ENCODE measurements around the gene STX5. TPM values are rescaled to one million over a fixed set of nuclear protein-coding genes. Genes with fewer than 3 reads are reported as not detected.
A peak's percentile ranks its signal among the peaks of the same experiment; 100 is the strongest.
"Not testable (repeated sequence)": the region's sequence is repeated elsewhere in the genome, so short reads cannot be mapped to it uniquely, and the experiment has no call there.

Gene STX5
- total RNA-seq, 5 donors from 2014 or later (not counting 1 experiment from before 2014, with no cell fraction given), result 49.3 to 132 (median 58.0) TPM

DNA sequence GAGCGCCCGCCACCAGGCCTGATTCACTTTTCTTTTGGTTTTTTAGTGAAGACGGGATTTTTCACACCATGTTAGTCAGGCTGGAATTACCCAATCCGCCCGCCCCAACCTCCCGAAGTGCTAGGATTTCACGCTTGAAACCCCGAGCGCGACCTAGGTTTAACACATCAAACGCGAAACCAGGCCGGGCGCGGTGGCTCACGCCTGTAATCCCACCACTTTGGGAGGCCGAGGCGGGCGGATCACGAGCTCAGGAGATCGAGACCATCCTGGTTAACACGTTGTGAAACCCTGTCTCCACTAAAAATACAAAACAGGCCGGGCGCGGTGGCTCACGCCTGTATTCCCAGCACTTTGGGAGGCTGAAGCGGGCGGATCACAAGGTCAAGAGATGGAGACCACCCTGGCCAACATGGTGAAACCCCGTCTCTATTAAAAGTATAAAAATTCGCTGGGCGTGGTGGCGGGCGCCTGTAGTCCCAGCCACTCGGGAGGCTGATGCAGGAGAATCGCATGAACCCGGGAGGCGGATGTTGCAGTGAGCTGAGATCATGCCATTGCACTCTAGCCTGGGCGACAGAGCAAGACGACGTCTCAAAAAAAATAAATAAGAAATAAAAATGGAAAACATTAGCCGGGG lies 9.0 kb upstream of the STX5 start:
- POLR2A ChIA-PET, result interaction anchor here (0.6 to 3.0 kb wide), 24 partner anchors 9 to 878 kb away, joined by 3 to 71 read pairs (median 6); partner anchors contain the start of genes STX5 (in 2 of the 2), C11orf98 (in 1 of the 2), CSKMT (in 1 of the 2) and HNRNPUL2 (in 1 of the 2)
- H3K27ac ChIP-seq (ENCODE audit: low read length), result peak overlapping the region; percentile 100
- H3K4me3 ChIP-seq (ENCODE audit: control insufficient read depth in 1 of 2, extremely low read depth in 1 of 2, low read length in 1 of 2), result peak overlapping the region; percentile 83 to 91
- H3K27ac Mint-ChIP-seq; H3K9me3 Mint-ChIP-seq; H3K27me3 ChIP-seq (replicated peaks in 1 of 2; ENCODE audit: control insufficient read depth in 2 of 2, extremely low read depth in 1 of 2, insufficient read depth in 2 of 2, low read length in 1 of 2); H3K4me3 Mint-ChIP-seq; H3K9me3 ChIP-seq; H3K27me3 Mint-ChIP-seq: not testable (repeated sequence)
- H3K4me1 ChIP-seq (ENCODE audit: control insufficient read depth in 1 of 2, extremely low read depth in 1 of 2, insufficient read depth in 2 of 2, low read length in 2 of 2), result peaks cover 4 to 41% of the 10 kb centered on the region in 2 experiments
- peaks cover 1 to 18% of the 10 kb centered on the region in 2 donors for H3K36me3 ChIP-seq (ENCODE audit: control insufficient read depth in 2 of 2, extremely low read depth in 1 of 2, insufficient read depth in 1 of 2, low read length in 1 of 2)
- H3K4me1 Mint-ChIP-seq, result peaks cover 15 to 25% (median 22%) of the 10 kb centered on the region in 3 donors
- DNase-seq, result peak; percentile 51 to 90 (median 80)
- under 1% methylated on average over 34 of the region's 41 CpGs for WGBS (ENCODE audit: insufficient coverage)
- ATAC-seq (replicated peaks in 1 of 4), result peak in 3 of 4 experiments; percentile 3 to 34 (median 4)
- CTCF ChIA-PET, result interaction anchor here in 1 of 2 donors (0.9 to 1.8 kb wide), 5 partner anchors 13 to 87 kb away, joined by 3 to 19 read pairs (median 3); partner anchors contain the start of genes TMEM179B and ZBTB3
- H3K36me3 Mint-ChIP-seq, result peaks cover 12% of the 10 kb centered on the region

DNA sequence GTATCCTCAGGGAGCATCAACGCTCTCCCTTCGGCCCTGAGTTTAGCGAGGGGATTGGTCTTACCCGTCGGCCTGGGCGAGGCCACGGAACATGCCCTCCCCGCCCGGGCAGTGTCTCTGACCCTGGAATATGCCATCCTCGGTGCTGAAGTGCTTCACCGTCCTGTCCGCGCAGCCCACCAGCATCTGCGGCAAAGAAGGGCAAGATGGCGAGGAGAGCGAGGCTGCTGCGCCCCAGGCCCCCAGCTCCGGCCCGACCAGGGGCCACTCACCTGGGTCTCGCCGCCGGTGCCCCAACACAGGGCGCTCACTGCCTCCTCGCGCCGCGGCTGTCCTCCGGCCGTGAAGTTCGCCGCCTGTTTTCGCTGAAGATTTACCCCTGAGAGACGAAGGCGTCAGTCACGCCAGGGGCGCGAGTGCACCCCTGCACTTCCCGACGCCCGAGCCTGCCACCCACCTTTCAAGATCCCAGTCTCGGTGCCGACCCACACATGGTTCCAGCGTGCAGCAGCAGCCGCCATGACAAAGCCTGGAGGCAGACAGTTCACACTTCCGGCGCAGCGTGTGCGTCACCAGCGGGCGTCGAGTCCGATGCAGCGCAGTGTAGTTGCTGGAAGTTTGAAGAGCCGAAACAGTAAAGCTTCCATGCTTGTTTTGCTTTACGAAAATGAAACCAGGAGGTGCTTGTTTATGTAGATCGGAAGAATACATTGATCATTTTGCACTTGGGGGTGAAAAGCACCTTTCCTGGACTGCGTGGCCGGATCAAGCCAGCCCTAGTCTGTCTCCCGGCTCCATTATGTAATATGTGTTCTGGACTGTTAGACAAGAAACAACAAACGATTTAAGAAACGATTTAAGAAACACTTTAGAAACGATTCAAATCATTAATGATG lies 7.4 kb upstream of the STX5 start, which contains the start of gene WDR74:
Gene WDR74 (minus strand): TSS at position 541 of the 896 bp plus-strand sequence. CDS start 20 bp downstream, at position 521.
- no peak within 1 kb of the TSS for H3K27ac Mint-ChIP-seq
- H3K36me3 ChIP-seq (ENCODE audit: control insufficient read depth in 2 of 2, extremely low read depth in 1 of 2, insufficient read depth in 1 of 2, low read length in 1 of 2), result peaks cover 3 to 33% of the 10 kb centered on the region in 2 donors
- DNase-seq (peak; percentile 77 to 98 (median 94)), ATAC-seq (replicated peaks in 1 of 4) (peak; percentile 52 to 62 (median 58))
- peak within 1 kb of the TSS; percentile 83 to 91 for H3K4me3 ChIP-seq (ENCODE audit: control insufficient read depth in 1 of 2, extremely low read depth in 1 of 2, low read length in 1 of 2)
- WGBS (ENCODE audit: insufficient coverage), result under 1% methylated on average over 55 of the region's 62 CpGs
- ChIA-PET CTCF (interaction anchor here in 1 of 2 donors (0.6 kb wide), 1 partner anchor 10 kb away, joined by 4 read pairs; no protein-coding TSS in a partner anchor), POLR2A (interaction anchor here (0.5 to 3.0 kb wide), 17 partner anchors 12 to 288 kb away, joined by 3 to 71 read pairs (median 4); partner anchors contain the start of genes HNRNPUL2 (in 1 of the 2), TTC9C (in 1 of the 2) and ZBTB3 (in 1 of the 2))
- H3K27me3 Mint-ChIP-seq, result no peaks in the 10 kb centered on the region
- no peaks in the 10 kb centered on the region for H3K9me3 Mint-ChIP-seq
- H3K4me1 ChIP-seq (ENCODE audit: control insufficient read depth in 1 of 2, extremely low read depth in 1 of 2, insufficient read depth in 2 of 2, low read length in 2 of 2), result peaks cover 4 to 41% of the 10 kb centered on the region in 2 experiments
- H3K27me3 ChIP-seq (replicated peaks in 1 of 2; ENCODE audit: control insufficient read depth in 2 of 2, extremely low read depth in 1 of 2, insufficient read depth in 2 of 2, low read length in 1 of 2), result no peaks in the 10 kb centered on the region
- peak within 1 kb of the TSS; percentile 100 for H3K27ac ChIP-seq (ENCODE audit: low read length)
- H3K4me1 Mint-ChIP-seq, result peaks cover 25 to 33% (median 28%) of the 10 kb centered on the region in 3 donors
- no peaks in the 10 kb centered on the region for H3K9me3 ChIP-seq
- H3K4me3 Mint-ChIP-seq, result no peak within 1 kb of the TSS
- peaks cover 26% of the 10 kb centered on the region for H3K36me3 Mint-ChIP-seq

DNA sequence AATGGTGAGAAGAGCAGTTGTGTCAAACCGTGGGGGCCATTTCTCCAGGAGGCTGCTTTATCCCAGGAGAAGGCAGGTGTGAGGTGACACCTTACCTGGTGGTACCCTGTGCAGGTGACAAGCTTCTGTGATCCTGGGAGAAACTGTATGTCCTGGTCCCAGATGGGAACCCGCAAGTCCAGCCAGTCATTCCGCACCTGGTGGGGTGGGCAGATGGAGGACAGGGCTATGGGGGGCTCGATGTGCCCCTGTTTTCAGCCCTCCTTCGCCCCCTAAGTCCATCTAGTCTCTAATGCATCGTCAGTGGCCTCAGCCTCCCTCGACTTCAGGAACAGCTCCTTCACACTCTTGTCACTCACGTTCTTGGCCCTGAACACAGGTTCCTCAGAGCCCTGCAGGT lies 3.5 kb upstream of the STX5 start:
- ATAC-seq (replicated peaks in 1 of 4) (no peak), DNase-seq (no peak)
- H3K36me3 Mint-ChIP-seq, result peaks cover 30% of the 10 kb centered on the region
- no peaks in the 10 kb centered on the region for H3K27me3 Mint-ChIP-seq
- CTCF ChIA-PET, result interaction anchor here in 1 of 2 donors (0.6 kb wide), 1 partner anchor 19 kb away, joined by 4 read pairs; no protein-coding TSS in a partner anchor
- WGBS (ENCODE audit: insufficient coverage), result 83% methylated on average over 5 of the region's 8 CpGs
- POLR2A ChIA-PET, result interaction anchor here (0.5 to 0.6 kb wide), 3 partner anchors 27 to 223 kb away, joined by 3 to 6 read pairs (median 3); no protein-coding TSS in a partner anchor
- no peak overlapping the region for H3K4me3 Mint-ChIP-seq
- Histone ChIP-seq H3K27me3 (replicated peaks in 1 of 2; ENCODE audit: control insufficient read depth in 2 of 2, extremely low read depth in 1 of 2, insufficient read depth in 2 of 2, low read length in 1 of 2) (no peaks in the 10 kb centered on the region), H3K36me3 (ENCODE audit: control insufficient read depth in 2 of 2, extremely low read depth in 1 of 2, insufficient read depth in 1 of 2, low read length in 1 of 2) (peaks cover 7 to 45% of the 10 kb centered on the region in 2 donors), H3K27ac (ENCODE audit: low read length) (peak overlapping the region; percentile 20), H3K4me3 (ENCODE audit: control insufficient read depth in 1 of 2, extremely low read depth in 1 of 2, low read length in 1 of 2) (no peak overlapping the region), H3K9me3 (no peaks in the 10 kb centered on the region), H3K4me1 (ENCODE audit: control insufficient read depth in 1 of 2, extremely low read depth in 1 of 2, insufficient read depth in 2 of 2, low read length in 2 of 2) (peaks cover 12 to 47% of the 10 kb centered on the region in 2 experiments)
- H3K4me1 Mint-ChIP-seq, result peaks cover 47 to 51% (median 50%) of the 10 kb centered on the region in 3 donors
- peak overlapping the region in 1 of 2 donors; percentile 39 for H3K27ac Mint-ChIP-seq
- H3K9me3 Mint-ChIP-seq, result no peaks in the 10 kb centered on the region

DNA sequence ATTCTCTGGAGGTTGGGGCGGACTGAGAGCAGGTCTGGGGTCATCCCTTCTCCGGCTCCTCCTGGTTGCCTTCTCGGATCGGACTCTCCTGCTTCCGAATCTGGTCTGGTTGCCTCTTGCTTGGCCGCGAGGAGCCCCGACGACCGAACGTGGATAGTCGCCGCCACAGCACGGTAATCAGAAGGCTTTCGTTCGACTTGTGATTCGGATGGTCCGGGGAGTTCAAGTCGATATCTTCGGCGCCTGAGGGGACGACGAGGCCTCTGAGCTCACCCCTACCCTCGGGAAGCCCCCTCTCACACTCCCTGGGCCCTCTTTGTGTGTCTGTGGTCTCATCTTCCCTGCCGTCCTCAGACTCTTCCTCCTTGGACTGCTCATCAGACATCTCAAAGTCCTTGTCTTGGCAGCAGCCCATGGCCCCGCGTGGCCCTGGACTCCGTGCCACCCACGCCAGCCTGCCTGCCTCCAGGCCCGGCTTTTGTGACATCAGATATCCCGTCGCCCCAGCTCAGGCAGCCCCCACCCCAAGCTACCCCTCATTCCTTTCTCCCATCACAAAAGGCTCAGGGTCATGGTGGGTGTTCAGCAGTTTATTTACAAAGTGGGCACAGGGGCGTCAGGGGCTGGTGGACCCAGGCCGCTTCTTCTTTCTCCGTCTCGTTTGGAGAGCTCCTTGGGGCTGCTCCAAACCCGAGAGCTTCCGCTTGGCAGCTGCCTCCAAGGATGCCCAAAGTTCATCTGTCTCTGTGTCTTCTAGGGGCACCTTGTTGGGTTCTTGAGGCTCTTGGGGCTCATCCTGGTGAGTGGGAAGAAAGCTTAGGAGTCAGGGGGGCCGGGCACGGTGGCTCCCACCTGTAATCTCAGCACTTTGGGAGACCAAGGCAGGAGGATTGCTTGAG lies 734 bp upstream of the STX5 start, which contains the start of gene TEX54:
Gene TEX54 (minus strand): TSS at position 506 of the 899 bp plus-strand sequence.
- Histone ChIP-seq H3K27ac (ENCODE audit: low read length) (peak within 1 kb of the TSS; percentile 95), H3K9me3 (no peaks in the 10 kb centered on the region), H3K27me3 (replicated peaks in 1 of 2; ENCODE audit: control insufficient read depth in 2 of 2, extremely low read depth in 1 of 2, insufficient read depth in 2 of 2, low read length in 1 of 2) (no peaks in the 10 kb centered on the region), H3K36me3 (ENCODE audit: control insufficient read depth in 2 of 2, extremely low read depth in 1 of 2, insufficient read depth in 1 of 2, low read length in 1 of 2) (peaks cover 7 to 48% of the 10 kb centered on the region in 2 donors), H3K4me3 (ENCODE audit: control insufficient read depth in 1 of 2, extremely low read depth in 1 of 2, low read length in 1 of 2) (peak within 1 kb of the TSS; percentile 96 to 97), H3K4me1 (ENCODE audit: control insufficient read depth in 1 of 2, extremely low read depth in 1 of 2, insufficient read depth in 2 of 2, low read length in 2 of 2) (peaks cover 13 to 44% of the 10 kb centered on the region in 2 experiments)
- H3K4me1 Mint-ChIP-seq, result peaks cover 45 to 50% (median 46%) of the 10 kb centered on the region in 3 donors
- POLR2A ChIA-PET, result interaction anchor here (0.5 to 2.1 kb wide), 13 partner anchors 8 to 1053 kb away, joined by 3 to 19 read pairs (median 6); no protein-coding TSS in a partner anchor
- ATAC-seq (replicated peaks in 1 of 4) (peak in 2 of 4 experiments; percentile 1 to 2), DNase-seq (peak in 1 of 35 experiments; percentile 4)
- CTCF ChIA-PET, result interaction anchor here (0.6 to 1.4 kb wide), 3 partner anchors 33 to 105 kb away, joined by 3 to 6 read pairs (median 5); partner anchors contain the start of genes HNRNPUL2 (in 1 of the 2) and SLC3A2 (in 1 of the 2)
- H3K27me3 Mint-ChIP-seq, result no peaks in the 10 kb centered on the region
- peak within 1 kb of the TSS; percentile 94 to 99 (median 97) for H3K4me3 Mint-ChIP-seq
- no peaks in the 10 kb centered on the region for H3K9me3 Mint-ChIP-seq
- 9% methylated on average over 29 of the region's 40 CpGs for WGBS (ENCODE audit: insufficient coverage)
- peaks cover 28% of the 10 kb centered on the region for H3K36me3 Mint-ChIP-seq
- peak within 1 kb of the TSS; percentile 98 to 99 for H3K27ac Mint-ChIP-seq

DNA sequence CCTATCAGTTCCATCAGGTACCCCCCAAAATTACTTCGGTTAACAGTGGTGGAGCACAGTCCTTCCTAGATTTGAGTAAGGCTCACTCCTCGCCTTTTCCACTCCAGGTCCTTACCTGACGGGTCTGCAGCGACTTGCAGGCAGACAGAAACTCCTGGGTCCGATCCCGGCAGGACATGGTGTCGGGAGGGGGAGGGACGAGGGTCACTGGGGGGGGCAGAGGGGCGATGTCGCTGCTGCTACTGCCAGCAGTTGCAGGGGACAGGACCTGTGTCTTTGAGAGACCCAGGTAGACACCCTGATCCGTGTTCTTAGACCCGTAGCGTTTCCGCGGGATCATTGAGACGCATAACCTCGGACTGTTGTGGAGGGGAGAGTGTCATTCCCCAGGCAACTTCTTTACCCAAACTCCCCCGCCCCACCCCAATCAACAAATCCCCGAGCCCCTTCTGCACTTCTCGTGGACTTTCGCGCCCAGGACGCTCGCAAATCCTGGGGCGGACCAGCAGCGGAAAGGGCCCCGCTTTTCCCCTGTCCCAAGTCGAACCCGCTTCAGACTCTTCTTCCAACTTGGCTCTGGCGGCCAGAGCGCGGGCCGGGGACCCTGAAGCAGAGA lies 839 bp downstream of the STX5 start:
- H3K4me3 Mint-ChIP-seq, result peak overlapping the region; percentile 94 to 99 (median 97)
- Histone ChIP-seq H3K36me3 (ENCODE audit: control insufficient read depth in 2 of 2, extremely low read depth in 1 of 2, insufficient read depth in 1 of 2, low read length in 1 of 2) (peaks cover 7 to 50% of the 10 kb centered on the region in 2 donors), H3K4me1 (ENCODE audit: control insufficient read depth in 1 of 2, extremely low read depth in 1 of 2, insufficient read depth in 2 of 2, low read length in 2 of 2) (peaks cover 13 to 42% of the 10 kb centered on the region in 2 experiments), H3K4me3 (ENCODE audit: control insufficient read depth in 1 of 2, extremely low read depth in 1 of 2, low read length in 1 of 2) (peak overlapping the region; percentile 96 to 97), H3K27ac (ENCODE audit: low read length) (peak overlapping the region; percentile 95), H3K9me3 (no peaks in the 10 kb centered on the region), H3K27me3 (replicated peaks in 1 of 2; ENCODE audit: control insufficient read depth in 2 of 2, extremely low read depth in 1 of 2, insufficient read depth in 2 of 2, low read length in 1 of 2) (no peaks in the 10 kb centered on the region)
- no peaks in the 10 kb centered on the region for H3K27me3 Mint-ChIP-seq
- peaks cover 41 to 48% (median 44%) of the 10 kb centered on the region in 3 donors for H3K4me1 Mint-ChIP-seq
- H3K27ac Mint-ChIP-seq, result peak overlapping the region; percentile 98 to 99
- WGBS (ENCODE audit: insufficient coverage), result 4% methylated on average over 24 of the region's 33 CpGs
- peaks cover 28% of the 10 kb centered on the region for H3K36me3 Mint-ChIP-seq
- CTCF ChIA-PET, result interaction anchor here in 1 of 2 donors (0.8 to 1.0 kb wide), 3 partner anchors 25 to 445 kb away, joined by 3 to 5 read pairs (median 4); no protein-coding TSS in a partner anchor
- H3K9me3 Mint-ChIP-seq, result no peaks in the 10 kb centered on the region
- POLR2A ChIA-PET, result interaction anchor here (0.6 to 2.1 kb wide), 14 partner anchors 10 to 104 kb away, joined by 3 to 19 read pairs (median 6); partner anchors contain the start of genes HNRNPUL2 (in 1 of the 2), SLC3A2 (in 1 of the 2), TMEM179B (in 1 of the 2) and ZBTB3 (in 1 of the 2)
- DNase-seq, result peak in 2 of 35 experiments; percentile 4
- ATAC-seq (replicated peaks in 1 of 4), result no peak

Data from T-cell (primary cell).